GM18517 (cell line): ENCODE data around the gene NUMA1.

Experiments used
- ATAC-seq: cut with Tn5 transposase; IDR thresholded peaks from one replicate; pipeline ENCODE4 v1.9.1; 2021; ENCODE audit warnings: mild to moderate bottlenecking, moderate library complexity; ENCODE audit not compliant: unreplicated experiment

NUMA1 gene

DNA sequence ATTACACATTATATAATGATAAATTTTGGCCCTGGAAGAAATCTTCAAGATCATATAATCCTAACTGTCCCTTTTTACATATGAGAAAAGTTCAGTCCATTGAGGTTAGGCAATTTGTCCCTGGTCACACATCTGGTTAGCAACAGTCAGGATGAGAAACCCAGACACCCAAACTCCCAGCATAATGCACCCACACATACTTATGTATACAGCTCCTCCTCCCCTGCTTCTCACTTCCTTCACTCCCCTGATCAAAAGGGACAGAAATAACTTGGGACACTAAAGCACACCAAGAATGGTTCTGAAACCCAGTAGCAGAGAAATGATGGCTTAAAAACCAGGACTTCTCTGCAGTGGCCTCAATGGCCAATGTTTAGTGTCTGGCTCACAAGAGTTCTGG, 11.1 kb downstream of the NUMA1 start:
- no peak for ATAC-seq

DNA sequence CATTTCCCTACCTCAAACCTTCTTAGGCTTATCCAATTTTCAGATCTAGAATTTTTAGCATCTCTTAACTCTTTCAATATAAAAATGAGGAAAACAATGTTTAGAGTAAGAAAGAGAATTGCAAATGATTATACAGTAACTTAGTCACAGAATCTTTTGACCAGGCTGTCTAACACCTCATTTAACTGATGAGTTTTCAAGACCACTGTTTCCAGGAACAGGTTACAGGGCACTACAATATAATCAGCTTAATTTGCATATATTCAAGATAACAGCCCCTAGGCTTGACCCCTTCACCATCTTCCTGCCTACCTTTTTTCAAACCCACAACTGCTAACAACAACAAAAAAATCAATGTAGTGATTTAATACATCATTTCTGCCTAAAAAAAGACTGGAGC, 12.7 kb downstream of the NUMA1 start:
- ATAC-seq: no peak

DNA sequence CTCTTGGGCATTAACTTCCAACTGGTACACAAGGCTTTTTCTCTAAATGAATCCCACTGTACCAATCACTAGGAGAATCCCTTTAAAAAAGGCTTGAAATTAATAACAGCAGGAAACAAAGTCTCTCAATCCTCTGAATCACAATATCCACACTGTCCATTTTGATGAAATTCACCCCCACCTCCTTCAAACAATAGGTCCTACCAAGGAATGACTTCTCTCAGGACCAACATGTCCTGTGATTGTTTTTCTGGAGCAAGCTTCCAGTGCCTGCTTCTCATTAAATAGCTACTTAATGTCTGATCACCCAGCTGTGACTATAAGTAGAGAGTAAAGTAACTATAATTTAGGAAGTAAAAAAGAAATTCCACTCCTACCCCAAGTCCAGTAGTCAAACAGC, 13.1 kb downstream of the NUMA1 start:
- ATAC-seq: no peak

DNA sequence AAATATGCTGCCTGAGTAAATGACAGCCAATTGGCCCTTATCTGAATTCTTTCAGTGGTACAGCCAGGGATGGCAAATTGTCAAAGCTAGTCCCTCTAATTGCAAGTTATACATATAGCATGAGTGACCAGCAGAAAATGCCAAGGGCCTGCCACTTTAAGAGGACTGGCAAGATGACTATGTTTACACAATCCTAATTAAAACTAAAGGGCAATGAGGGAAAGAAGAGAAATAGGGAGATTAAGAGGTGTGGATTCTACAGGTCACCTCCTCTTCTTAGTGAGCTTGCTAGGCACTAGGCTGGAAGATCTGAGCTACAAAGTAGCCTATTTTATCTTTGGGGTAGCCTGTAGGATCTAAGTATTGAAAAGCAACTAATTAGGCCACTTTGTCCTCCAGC, 13.5 kb downstream of the NUMA1 start:
- no peak for ATAC-seq

DNA sequence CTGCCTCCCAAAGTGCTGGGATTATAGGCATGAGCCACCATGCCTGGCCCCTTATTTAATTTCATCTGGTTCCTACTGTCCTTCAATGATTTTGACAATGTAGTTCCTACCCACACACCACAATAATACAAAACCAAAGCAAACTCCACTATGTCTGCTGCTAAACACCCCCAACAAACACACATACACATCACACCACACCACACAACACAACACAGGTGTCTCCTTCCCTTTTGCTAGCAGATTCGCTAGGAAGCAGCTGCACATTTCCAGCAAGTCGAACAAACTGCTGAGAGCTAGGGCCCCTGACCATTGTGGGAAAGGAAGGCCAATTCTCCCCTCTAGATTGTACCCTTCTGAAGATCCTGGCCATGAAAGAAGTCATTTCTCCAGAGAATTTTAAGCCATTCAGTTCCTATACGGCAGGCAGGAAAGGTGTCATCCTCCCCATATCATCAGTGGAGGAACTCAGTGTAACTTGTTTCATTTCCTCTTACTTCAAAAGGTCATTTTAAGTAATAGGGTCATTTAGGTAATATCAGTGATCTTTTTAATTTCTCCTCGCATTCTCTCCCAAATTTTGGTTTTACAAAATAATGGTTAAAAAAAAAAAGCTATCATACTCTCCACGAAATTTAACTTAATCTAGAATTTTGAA, 18.5 kb downstream of the NUMA1 start:
- ATAC-seq: no peak

DNA sequence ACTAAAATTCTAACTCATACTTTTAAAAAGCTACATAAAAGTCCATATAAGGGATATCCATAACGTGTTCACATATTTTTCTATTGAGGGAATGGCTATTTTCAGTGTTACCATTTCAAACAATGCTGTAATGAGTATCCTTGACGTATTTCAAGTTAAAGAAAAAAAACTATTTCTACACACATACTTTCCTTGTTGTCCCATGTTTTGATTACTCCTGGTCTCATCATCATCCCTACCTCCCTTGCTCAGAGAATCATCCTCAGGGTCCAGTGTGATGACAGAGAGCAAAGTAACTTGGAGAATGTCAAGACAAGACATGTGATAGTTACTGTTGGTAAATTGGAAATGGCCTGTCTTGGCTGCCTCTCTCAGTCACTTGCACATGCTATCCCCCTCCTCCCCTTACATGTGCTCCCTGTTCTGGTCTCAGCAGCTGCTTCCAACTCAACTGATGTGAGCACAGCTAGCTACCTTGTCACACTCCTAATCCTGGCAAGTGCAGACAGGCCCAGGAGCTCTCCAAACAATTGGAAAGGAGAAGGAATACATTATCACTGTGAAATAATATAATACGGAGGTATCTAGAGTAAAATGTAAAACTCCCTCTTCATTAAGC, 21.8 kb downstream of the NUMA1 start:
- no peak for ATAC-seq

DNA sequence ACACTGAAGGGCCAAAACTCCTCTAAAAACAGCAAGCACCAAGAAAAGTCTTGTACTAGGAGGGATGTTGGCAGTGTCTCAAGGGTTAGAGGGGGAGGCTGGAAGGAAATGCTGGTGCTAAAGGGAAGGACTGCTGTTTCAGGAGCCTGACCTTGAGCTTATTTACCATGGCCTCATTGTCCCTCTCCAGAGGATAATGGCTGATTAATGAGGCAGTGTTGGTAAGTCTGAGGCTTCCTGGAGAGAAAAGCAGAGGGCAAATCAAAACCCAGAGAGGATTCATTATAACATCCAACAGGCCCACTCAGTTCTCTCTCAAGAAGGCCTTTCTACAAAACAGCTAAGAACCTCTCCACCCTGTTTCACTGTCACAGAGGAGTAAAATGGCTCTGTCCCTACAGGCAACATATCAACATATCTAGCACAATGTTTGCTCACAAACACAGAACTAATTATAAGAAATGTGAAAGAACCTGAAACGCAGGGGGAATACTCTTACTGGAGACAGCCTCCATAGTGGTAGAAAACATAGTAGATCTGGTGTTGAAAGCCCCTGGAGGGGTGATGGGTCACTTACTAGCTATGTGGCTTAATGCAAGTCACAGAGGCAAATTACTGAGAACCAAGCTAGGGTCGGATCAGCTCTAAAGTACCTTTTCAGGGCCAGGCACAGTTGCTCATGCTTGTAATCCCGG, 31.4 kb downstream of the NUMA1 start:
- no peak for ATAC-seq

DNA sequence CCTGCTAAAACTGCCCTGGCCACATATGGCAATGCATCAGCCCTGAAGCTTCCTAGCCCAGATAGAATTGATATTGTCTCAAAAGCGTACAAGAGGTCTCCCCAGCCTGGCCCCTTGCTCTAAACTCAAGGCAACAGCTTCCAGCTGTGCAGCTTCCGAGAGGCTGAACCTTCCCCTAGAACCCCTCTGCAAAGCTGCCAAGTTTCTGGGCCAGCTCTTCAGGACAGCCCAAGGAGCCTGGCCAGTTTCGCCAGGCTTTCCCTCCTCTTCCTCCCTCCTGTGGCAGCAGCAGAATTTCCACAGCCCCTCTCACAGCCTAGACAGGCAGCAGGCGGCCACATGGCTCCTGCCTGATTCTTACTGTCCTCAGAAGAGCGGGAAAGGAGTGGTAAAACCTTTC, 34.5 kb downstream of the NUMA1 start:
- no peak for ATAC-seq

DNA sequence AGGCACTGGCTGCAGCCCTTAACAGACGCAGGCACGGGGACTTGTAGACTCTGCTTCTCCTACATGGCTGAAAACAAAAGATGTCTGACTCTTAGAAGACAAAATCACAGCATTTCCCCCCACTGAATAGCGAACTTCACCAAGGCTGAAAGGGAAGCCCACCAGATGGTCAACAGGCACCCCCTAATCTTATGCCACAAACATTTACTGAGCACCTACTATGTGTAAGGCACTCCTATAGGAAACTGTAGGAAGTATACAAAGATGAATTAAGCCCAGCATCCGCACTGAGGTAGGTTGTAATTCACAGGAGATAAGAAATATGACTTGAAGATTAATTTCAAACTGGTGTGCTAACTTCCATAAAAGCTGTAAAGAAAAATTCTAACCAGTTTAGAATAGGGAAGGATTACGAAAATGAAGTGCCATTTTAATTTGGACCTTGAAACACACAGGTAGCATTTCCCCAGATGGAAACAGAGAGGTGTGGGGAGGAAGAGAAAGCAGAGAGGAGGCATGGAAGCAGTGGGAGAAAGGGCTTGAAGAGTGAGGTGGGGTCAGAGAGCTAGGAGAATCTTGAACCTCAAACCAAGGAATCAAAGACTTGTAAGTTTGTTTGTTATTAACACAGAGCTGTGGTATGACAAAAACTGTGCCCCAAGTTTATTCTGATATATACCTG, 38.1 kb downstream of the NUMA1 start:
- ATAC-seq: no peak

DNA sequence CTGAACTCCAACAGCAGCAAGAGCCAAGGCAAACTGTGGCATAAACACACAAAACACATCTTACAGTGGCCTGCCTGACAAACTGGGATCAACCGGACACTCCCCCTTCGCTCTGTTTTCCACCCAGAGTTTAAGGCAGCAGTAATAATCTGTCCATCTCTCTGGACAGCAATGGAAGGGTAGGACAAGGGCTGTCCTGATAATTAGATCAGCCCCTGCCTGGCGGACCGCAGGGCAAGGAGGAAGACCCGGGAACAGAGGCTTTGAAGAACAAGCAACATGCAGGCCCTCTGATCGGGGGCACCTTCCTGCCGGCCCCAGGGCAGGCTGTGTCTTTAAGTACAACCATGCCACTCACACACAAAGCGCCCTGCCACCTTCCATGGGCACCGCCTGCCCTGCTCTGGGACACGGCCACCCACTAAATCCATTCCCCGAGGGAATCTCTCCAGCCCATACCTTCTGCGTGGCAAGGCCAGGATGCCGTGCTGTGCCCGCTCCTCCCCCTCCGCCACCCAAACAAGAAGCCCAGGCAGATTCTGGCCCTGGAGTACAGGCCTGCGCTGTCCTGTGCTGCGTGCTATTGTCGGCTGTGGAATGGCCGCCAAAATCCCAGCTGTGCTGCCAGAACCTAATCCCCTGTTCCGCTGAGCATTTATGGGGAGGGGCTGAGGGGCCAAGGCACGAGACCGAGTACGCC, 38.8 kb downstream of the NUMA1 start:
- ATAC-seq: no peak

DNA sequence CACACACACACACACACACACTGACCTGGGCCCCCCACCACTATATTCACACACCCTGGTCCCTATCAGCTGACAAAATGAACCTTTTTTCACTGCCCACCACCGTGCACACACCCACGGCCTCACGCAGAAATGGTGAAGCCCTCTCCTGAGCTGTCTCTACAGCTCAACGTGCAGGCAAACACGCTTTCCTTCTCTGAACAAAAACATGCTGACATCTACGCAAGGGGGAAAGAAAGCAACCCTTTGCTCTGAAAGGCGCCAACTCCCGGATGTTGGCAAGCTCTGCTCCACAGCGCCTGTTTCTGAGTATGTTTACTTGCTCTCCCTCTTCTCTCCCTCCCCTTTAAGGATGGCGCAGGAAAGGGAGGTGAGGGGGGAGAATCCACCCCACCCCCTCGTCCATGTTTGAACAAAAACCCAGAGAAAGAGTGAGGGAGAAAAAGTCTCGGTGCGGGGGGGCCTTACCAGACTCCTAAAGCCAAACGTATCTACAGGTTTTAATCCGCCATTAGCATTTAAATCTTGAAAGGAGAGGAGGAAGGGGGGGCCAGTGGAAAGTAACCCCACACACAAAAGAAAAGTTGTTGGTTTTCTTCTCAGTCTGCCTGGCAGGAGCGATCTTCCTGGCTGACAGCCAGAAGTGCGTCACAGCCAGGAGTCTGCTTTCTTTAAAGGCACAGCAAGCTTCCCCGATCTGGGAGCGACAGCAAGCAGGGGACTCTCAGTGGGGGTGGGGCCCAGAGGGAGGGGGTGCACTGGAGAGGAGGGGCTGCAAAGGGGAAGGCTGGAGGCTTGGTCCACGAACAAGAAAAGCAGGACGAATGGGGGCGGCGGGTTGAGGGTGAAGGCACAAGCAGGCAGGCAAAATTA, 39.6 kb downstream of the NUMA1 start:
- no peak for ATAC-seq

DNA sequence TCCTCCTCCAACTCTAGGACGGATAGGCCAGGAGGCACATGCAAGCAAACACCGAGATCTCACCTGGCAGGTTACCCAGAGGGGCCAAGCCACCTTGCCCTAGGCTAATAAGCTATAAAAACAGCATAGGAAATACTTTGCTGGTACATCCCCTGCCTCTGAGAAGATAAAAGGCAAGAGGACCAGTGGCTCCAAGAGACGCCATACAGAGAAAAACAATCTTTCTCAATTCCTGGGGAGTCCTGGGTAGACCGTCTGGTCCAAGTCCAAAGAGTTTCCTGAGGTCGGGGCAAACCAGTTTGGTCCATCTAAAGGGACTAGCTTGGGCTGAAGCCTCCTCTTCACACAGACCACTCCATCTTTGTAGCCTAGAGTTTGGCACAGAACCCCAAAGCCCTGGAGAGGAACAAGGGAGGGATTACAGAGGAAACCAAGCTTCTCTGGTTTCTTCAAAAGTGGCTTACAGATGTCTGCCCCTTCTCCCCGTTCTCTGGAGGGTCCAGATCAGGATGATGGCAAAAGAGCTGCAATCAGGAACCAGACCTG, 40.4 kb downstream of the NUMA1 start:
- no peak for ATAC-seq

DNA sequence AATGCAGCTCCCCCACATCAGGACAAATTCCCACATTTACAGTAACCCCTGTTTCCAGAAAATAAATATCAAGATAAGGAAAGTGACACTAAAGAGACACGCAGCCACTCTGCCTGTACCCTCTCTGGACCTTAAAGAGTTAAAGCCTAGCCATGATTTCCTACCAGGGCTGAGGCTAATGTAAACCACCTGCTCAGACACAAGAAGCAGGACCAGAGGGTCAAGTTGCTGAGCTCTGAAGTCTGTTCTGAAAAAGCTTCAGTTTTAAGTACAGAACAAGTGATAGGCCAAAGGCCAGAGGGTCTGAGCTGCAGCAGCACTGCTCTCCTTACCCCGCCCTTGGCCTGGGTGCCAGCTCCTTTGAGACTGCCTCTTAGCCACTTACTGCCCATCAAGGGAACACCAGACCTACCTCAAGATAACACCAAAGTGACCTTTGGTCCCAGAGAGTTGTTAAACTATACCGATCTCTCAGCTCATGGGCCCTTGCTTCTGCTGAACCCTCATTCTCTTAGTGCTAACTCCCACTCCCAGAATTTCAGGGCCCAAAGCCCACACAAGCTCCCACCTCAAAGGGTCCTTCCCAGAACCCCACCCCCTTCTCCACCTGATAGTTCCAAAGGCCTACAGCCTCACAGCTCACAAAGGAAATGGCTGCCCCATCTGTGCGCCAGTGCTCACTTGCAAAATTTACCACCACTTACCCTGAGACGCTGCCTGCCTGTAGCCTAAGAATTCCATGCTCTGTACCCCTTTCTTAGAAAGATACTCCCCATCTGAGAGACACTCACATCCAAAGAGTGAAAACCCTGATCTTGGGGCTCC, 41.1 kb downstream of the NUMA1 start:
- no peak for ATAC-seq

DNA sequence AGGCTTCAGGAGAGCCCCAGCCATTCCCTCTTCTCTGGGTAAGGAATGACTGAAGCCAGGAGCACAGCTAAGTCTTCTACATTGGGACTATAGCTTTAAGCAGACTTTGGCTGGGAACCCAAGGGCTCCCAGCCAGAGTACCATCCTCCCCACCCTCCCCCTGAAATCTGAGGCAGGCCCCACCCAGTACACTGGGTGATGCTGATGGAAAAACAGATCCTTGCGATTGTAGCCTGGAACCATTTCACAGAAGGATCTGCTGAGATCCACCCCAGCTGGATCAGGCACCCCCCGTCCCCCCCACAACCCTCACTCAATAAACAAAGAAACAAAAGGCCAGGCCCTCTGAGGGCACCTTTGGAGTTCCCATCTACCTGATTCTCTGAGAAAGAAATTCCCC, 41.9 kb downstream of the NUMA1 start:
- no peak for ATAC-seq

DNA sequence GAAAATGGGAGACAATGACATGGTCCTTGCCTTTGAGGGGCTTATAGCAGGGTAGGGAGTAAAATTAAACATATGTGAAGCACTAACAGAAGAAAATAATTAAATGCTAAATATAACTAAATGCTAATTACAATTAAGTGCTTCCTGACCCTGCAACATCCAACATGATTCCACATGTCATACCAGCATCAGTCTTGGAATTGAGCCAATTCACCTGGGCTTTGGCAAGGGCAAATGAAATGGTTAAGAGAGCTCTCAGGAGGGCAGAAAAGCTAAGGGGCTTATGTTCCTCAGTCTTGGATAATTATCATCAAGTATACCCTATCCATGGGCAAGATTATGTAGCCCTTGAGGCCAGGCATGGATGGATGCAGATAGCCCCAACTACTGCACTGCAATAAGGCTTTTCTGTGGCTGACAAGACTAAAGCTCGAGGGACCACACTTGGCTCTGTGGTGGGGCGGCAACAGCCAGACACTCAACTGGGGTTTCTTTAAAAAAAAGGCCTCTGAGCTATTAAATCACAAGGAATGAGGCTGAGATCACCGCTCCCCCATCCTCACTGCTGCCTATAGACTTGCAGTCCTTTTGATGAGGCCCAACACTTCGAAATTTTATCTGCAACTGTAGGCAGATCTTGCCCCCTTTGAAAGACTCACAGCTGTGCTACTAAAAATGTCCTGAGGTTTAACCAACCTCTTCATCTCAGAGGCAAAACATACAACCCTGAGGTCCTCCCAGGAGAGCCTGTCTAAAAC, 42.6 kb downstream of the NUMA1 start:
- ATAC-seq: no peak

DNA sequence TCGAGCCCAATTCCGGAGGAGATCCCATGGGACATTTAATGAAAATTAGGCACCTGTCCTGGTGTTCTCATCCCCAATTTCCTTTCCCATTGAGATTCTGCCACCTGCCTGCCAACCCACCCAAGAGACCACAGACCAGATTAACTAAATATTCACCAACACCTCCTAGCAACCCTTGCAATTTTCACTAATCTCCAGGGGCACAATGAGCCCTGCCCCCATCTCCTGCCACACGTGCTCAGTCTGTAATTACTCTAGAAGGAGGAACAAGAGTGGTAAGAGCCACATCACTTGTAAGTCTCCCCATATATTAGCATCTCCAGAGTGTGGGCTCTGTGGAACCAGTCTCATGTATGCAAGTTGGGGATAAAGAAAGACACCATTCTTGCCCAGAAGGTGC, 43.7 kb downstream of the NUMA1 start:
- ATAC-seq: no peak

DNA sequence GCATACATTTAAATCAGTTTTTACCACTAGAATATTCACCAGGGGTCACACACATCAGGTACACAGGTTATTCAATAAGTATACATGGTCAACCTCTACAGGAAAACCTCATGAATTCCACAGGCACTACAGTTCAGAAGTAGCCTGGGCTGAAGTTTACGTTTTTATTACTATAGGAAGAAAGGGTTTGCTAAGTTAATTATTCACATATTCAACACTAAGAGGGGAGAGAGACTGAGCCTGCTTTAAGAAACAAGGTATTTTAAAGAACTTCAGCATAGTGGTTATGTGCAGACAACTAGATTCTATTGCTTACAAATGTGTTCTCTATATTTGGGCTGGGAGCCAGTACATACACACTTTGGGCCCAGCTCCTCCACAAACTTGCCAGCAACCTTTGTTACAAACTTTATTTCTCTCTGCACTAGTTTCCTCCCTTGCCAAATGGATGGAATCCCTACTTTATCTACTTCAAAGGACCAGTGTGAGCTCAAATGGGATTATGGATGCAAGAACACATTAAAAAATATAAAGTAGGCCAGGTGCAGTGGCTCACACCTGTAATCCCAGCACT, 49.8 kb downstream of the NUMA1 start:
- ATAC-seq: no peak

DNA sequence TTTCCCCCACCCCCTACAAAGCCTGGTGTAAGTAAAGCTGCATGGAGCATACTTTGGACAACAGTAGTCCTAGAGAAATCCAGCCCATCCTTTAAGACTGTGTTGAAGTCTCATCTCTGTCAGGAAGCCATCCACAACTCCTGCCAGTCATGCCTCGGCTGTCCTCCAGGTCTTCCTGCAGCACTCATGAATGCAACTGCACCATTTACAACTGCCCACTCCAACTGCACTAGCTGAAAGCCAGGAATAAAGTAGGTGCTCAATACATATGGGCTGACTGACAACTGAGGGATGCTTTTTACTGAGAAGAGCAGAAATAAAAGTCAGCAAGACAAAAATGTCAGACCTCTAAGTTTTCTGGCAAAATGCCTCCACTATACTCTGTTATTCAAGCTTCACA, 54.3 kb downstream of the NUMA1 start:
- ATAC-seq: no peak
